HFF-Myc (cell line): ENCODE data around the gene TBC1D3B.
"Not testable (repeated sequence)": the region's sequence is repeated elsewhere in the genome, so short reads cannot be mapped to it uniquely, and the experiment has no call there.

Experiments
- DNase-seq: peaks from one replicate; pipeline ENCODE4 v3.0.0-alpha.2; 2011; ENCODE audit warnings: low read depth; ENCODE audit errors: extremely low read depth
- H3K4me3 ChIP-seq: replicated peaks from 2 replicates; pipeline ENCODE4 v1.5.1; 2011; ENCODE audit warnings: low read depth, mild to moderate bottlenecking, control low read depth, low read length
- TF ChIP-seq, protein P1 (sequence below): IDR thresholded peaks from 2 replicates; pipeline ENCODE4 v1.5.1; 2012; ENCODE audit warnings: mild to moderate bottlenecking, low read depth, low read length, control low read depth; ENCODE audit errors: missing control alignments

Gene TBC1D3B

DNA sequence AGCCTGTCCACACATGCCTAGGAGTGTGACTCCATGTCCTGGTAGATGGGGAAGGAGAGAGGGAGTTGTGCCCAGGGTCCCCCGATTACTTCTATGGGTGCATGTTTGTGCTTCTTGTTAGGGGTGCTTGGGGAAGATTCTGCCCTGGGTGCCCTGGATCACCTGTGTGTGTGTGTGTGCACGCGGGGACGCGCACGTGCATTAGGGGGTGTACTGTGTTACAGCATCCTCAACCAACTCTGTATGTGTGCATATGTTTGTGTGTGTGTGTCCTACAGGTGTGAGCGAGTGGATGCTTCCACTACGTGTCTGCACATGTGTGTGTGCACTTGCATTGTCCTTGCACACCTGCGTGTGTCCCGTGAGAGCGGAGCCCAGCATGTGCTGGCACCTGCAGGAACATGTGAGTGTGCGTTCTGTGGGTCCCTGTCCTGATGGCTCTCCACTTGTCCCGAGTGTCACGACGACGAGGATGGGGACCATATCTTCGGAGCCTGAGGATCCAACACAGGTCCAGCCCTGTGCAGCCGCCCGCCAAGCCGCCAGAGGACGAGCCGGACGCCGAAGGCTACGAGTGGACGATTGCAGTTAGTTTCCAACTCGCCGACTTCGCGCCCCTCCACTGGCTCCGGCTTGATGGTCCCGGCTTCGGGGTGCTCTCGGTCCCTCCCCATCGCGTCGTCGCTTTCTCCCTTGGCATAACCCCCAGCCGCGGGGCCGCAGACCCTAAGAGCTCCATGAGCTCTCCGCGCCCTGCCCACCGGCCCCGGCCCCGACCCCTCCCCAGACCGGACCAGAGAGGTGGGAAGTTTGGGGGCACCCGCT, 6.0 kb upstream of the TBC1D3B start:
- H3K4me3 ChIP-seq: peak overlapping the region; percentile 32
- TF ChIP-seq, protein P1, sequence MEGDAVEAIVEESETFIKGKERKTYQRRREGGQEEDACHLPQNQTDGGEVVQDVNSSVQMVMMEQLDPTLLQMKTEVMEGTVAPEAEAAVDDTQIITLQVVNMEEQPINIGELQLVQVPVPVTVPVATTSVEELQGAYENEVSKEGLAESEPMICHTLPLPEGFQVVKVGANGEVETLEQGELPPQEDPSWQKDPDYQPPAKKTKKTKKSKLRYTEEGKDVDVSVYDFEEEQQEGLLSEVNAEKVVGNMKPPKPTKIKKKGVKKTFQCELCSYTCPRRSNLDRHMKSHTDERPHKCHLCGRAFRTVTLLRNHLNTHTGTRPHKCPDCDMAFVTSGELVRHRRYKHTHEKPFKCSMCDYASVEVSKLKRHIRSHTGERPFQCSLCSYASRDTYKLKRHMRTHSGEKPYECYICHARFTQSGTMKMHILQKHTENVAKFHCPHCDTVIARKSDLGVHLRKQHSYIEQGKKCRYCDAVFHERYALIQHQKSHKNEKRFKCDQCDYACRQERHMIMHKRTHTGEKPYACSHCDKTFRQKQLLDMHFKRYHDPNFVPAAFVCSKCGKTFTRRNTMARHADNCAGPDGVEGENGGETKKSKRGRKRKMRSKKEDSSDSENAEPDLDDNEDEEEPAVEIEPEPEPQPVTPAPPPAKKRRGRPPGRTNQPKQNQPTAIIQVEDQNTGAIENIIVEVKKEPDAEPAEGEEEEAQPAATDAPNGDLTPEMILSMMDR: no peak
- DNase-seq: no peak

DNA sequence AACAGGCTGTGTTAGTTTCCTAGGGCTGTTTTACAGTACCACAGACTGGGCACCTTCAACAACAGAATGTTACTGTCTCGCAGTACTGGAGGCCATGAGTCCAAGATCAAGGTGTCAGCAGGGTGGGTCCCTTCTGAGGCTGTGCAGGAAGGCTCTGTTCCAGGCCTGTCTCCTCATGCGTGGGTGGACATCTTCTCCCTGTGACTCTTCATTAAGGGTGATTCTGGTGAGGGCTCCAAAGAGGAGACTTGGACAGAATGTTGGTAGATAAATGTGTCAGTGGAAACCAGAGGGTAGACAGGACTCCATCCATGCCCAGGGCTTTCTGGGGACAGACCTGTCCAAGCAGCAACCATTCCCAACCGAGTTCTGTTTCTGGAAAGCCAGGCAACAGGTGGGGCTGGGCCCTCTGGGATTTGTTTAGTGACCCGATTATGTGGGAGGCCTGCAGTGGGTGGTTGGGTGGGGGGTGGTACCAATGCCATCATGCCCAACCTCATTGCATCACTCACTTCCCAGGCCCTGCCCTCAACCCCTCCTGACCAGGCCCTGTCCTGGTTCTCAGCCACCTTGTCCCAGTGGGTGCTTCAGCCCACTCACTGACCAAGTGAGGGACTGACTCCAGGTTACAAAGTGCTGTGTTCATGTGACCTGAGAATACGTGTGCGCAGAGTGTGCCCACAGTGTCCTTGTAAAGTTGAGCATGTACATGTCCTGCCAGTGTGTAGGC, 5.2 kb upstream of the TBC1D3B start:
- not testable (repeated sequence) for H3K4me3 ChIP-seq, DNase-seq

DNA sequence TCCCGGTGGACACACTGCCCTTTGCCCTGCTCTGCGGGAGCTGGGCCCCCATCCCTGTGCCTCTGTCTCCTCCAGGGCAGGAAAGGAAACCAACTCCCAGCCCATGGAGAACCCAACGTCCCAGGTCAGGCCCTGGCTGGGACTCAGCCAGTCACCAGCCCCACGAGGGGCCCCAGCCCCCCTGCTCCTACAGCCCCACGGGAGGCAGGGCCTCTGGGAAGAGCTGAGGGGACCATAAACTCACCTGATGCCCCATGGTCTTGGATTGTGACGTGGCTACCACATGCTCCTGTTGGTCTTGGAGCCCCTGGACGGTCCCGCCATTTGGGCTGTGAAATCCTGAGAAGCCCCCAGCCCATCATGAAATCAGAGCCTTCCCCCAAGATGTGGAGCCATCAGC, 7.6 kb downstream of the TBC1D3B start:
- not testable (repeated sequence) for DNase-seq, H3K4me3 ChIP-seq

DNA sequence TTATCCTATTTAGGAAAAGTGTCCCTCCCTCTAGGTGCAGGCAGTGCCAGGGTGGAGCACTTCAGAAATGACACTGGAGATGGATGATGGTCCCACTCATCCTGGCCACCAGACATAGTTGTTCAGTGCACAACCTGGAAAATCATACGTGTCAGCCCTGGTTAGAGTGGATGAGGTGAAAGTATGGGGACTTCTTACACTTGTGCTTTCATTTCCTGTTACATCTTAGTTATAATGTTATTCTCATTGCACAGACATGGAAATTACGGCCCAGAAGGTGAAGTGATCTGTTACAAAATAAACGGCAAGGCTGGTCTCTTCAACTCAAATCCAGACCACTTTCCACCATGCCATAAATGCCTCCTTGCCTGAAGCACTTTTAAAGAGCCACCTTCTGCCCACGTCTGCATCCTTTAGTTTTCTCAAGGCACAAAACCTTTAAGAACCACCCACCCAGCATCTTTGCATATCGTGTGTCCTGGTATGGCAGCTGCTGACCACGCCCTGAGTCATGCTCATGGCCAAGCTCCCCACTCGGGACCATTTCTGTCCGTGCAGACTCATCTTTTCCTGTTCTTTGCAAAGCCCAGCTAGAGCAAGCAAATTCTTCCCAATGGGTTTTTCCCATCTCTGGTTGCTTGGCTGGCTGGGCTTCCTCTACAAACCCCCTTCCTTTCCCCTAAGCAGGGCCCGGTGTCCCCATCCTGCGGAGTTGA, 22.4 kb downstream of the TBC1D3B start:
- no peak overlapping the region for H3K4me3 ChIP-seq
- DNase-seq: no peak
- TF ChIP-seq, protein P1: no peak

DNA sequence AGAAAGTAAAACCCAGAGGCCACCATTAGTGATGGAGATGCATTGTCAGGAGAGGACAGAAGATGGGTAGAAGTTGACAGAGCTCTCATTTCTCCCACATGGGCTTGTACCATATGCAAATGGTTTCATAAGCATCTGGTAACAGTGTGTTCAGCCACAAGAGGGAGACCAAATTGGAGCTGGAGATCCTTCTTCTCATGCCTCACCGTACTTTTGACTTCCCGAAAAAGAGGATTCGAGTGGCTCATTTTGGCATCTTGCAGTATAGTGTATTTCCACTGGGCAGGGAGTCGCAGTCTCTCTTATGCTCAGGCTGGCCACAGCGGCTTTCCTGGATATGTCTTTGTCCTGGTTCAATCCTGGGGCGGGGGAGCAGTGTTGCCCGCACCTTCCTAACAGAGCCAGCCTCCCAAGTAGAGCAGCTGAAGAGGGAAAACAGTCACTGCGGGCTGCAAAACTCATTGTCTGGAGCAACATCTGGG, 23.8 kb downstream of the TBC1D3B start:
- TF ChIP-seq, protein P1: peak; percentile 5
- H3K4me3 ChIP-seq: no peak overlapping the region
- DNase-seq: no peak

DNA sequence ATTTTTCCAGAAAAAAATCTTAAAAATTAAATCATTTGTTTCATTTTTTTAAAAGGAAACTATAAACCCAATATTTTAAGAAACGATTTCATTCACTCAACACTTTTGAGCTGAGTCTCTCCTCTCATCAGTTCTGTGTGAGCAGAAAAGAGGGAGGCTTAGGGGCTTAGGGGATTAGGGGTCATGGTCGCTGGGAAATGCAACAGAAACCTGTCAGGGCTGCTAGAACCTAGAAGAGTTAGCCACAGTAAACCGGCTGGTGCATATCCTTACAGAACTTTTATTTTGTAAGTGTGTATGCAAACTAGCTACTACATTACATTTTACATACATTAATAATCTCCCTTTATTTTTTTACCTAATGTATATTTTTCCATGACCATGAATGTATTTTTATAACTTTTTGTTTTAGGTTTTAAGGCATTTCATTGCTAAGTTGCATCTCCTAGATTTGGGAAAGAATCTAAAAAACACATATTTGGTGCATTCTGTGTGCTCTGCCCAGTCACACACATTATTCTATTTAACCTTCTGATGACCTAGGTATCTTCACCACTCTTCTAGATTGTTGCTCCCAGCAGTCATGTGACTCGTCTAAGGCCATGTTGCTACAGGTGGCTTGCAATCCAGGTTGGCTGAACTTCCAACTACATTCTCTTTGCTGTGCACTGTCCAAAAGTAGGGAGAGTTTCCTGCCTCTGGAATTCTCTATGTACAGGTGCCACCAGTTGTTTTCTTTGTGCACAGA, 24.4 kb downstream of the TBC1D3B start:
- H3K4me3 ChIP-seq: no peak overlapping the region
- TF ChIP-seq, protein P1: no peak
- no peak for DNase-seq

DNA sequence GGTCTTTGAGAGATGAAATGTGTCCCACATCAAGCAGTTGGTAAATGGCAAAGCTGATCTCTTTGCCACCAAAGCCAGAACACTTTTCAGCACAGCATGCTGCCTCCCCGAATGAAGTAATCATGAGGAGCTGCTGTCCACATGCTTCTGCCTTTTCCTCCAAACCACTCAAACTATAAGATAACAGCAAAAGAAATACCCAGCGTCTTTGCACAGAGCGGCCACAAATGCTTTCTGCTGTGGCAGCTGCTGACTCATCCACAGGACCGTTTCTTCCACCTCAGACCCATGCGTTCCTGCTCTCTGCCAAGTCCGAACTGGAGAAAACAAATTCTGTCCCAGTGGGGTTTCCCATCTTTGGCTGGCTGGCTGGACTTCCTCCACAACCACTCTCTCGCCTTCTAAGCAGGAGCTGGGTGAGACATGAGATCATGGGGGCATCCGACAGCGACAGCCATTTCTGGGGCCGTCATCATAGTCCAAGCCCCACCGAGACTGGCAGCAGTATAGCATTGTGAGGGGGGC, 27.1 kb downstream of the TBC1D3B start:
- TF ChIP-seq, protein P1: no peak
- H3K4me3 ChIP-seq: no peak overlapping the region
- DNase-seq: no peak
